Measurements from ENCODE around the gene BRINP3. TPM values are rescaled to one million over a fixed set of nuclear protein-coding genes. Genes with fewer than 3 reads are reported as not detected.

BRINP3 gene
- total RNA-seq, 2 donors from 2014 or later, result not detected

- no peaks in the 10 kb centered on the region for H3K4me1 ChIP-seq (ENCODE audit: control insufficient read depth, insufficient read depth, low read length)
- H3K27ac ChIP-seq (ENCODE audit: low read depth, low read length), result no peak overlapping the region
- WGBS, 2 experiments (ENCODE audit: insufficient coverage in 1 of 2, insufficient read length in 1 of 2), result no CpG with 5 or more reads among the region's 2 CpGs
- H3K9me3 Mint-ChIP-seq, result no peaks in the 10 kb centered on the region
- H3K36me3 Mint-ChIP-seq (ENCODE audit: low read depth), result no peaks in the 10 kb centered on the region
- H3K27me3 ChIP-seq (ENCODE audit: control insufficient read depth, insufficient read depth, low read length, poor library complexity, severe bottlenecking), result no peaks in the 10 kb centered on the region
- H3K4me3 Mint-ChIP-seq, result no peak overlapping the region
- H3K27me3 Mint-ChIP-seq (ENCODE audit: insufficient read depth), result no peaks in the 10 kb centered on the region
- no peaks in the 10 kb centered on the region for H3K36me3 ChIP-seq (ENCODE audit: control insufficient read depth, insufficient read depth, low read length)
- no peaks in the 10 kb centered on the region for H3K9me3 ChIP-seq (ENCODE audit: control insufficient read depth, low read length)
- H3K4me1 Mint-ChIP-seq, result no peaks in the 10 kb centered on the region
- no peak for DNase-seq
- TF ChIP-seq, protein P1, sequence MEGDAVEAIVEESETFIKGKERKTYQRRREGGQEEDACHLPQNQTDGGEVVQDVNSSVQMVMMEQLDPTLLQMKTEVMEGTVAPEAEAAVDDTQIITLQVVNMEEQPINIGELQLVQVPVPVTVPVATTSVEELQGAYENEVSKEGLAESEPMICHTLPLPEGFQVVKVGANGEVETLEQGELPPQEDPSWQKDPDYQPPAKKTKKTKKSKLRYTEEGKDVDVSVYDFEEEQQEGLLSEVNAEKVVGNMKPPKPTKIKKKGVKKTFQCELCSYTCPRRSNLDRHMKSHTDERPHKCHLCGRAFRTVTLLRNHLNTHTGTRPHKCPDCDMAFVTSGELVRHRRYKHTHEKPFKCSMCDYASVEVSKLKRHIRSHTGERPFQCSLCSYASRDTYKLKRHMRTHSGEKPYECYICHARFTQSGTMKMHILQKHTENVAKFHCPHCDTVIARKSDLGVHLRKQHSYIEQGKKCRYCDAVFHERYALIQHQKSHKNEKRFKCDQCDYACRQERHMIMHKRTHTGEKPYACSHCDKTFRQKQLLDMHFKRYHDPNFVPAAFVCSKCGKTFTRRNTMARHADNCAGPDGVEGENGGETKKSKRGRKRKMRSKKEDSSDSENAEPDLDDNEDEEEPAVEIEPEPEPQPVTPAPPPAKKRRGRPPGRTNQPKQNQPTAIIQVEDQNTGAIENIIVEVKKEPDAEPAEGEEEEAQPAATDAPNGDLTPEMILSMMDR (conservative IDR thresholded peaks at IDR 0.05), result no peak
- H3K9ac ChIP-seq (ENCODE audit: extremely low read depth, low read length, poor library complexity, severe bottlenecking), result no peak overlapping the region
- H3K27ac Mint-ChIP-seq, result no peak overlapping the region
- no peak overlapping the region for H3K4me3 ChIP-seq (ENCODE audit: low read length)
These were observed 187.8 kb downstream of the BRINP3 start for GRCh38 chr1:190289897-190290296.

- no peaks in the 10 kb centered on the region for H3K36me3 Mint-ChIP-seq (ENCODE audit: low read depth)
- no peaks in the 10 kb centered on the region for H3K27me3 ChIP-seq (ENCODE audit: control insufficient read depth, insufficient read depth, low read length, poor library complexity, severe bottlenecking)
- H3K9me3 ChIP-seq (ENCODE audit: control insufficient read depth, low read length), result no peaks in the 10 kb centered on the region
- no peaks in the 10 kb centered on the region for H3K36me3 ChIP-seq (ENCODE audit: control insufficient read depth, insufficient read depth, low read length)
- DNase-seq, result no peak
- TF ChIP-seq, protein P1 (conservative IDR thresholded peaks at IDR 0.05), result no peak
- no peaks in the 10 kb centered on the region for H3K4me1 ChIP-seq (ENCODE audit: control insufficient read depth, insufficient read depth, low read length)
- no peaks in the 10 kb centered on the region for H3K4me1 Mint-ChIP-seq
- no peaks in the 10 kb centered on the region for H3K9me3 Mint-ChIP-seq
- H3K4me3 Mint-ChIP-seq, result no peak overlapping the region
- H3K27me3 Mint-ChIP-seq (ENCODE audit: insufficient read depth), result no peaks in the 10 kb centered on the region
- WGBS, 2 experiments (ENCODE audit: insufficient coverage in 1 of 2, insufficient read length in 1 of 2), result 60 to 87% methylated on average over 1 of the region's 1 CpG
- H3K4me3 ChIP-seq (ENCODE audit: low read length), result no peak overlapping the region
- H3K9ac ChIP-seq (ENCODE audit: extremely low read depth, low read length, poor library complexity, severe bottlenecking), result no peak overlapping the region
- no peak overlapping the region for H3K27ac ChIP-seq (ENCODE audit: low read depth, low read length)
- H3K27ac Mint-ChIP-seq, result no peak overlapping the region
These were observed 191.6 kb downstream of the BRINP3 start for GRCh38 chr1:190286111-190286510.

DNA sequence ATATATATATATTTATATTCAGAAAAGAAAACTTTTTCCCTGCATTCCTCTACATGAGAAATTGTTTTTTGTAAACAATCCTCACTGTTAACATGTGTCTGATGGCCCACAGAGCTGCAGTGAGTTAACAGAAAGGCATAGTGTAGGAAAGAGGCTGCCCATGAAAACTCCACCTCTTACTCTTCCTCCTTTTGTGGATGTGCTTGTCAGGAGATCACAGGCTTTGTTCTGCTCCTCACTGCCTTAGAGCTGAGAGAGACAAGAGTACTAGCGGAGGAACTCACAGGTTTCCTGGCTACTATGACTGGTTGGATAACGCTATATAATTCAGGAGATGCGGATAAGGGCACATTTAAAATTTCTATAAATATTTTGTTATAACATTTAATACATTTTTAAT, 200.6 kb downstream of the BRINP3 start:
- no peaks in the 10 kb centered on the region for H3K27me3 ChIP-seq (ENCODE audit: control insufficient read depth, insufficient read depth, low read length, poor library complexity, severe bottlenecking)
- no peak overlapping the region for H3K9ac ChIP-seq (ENCODE audit: extremely low read depth, low read length, poor library complexity, severe bottlenecking)
- no peaks in the 10 kb centered on the region for H3K4me1 Mint-ChIP-seq
- H3K9me3 ChIP-seq (ENCODE audit: control insufficient read depth, low read length), result no peaks in the 10 kb centered on the region
- no peaks in the 10 kb centered on the region for H3K36me3 ChIP-seq (ENCODE audit: control insufficient read depth, insufficient read depth, low read length)
- H3K4me1 ChIP-seq (ENCODE audit: control insufficient read depth, insufficient read depth, low read length), result no peaks in the 10 kb centered on the region
- no peaks in the 10 kb centered on the region for H3K27me3 Mint-ChIP-seq (ENCODE audit: insufficient read depth)
- H3K27ac ChIP-seq (ENCODE audit: low read depth, low read length), result no peak overlapping the region
- no peaks in the 10 kb centered on the region for H3K36me3 Mint-ChIP-seq (ENCODE audit: low read depth)
- H3K9me3 Mint-ChIP-seq, result no peaks in the 10 kb centered on the region
- H3K4me3 Mint-ChIP-seq, result no peak overlapping the region
- no peak overlapping the region for H3K4me3 ChIP-seq (ENCODE audit: low read length)
- 84% methylated on average over 1 of the region's 3 CpGs; no CpG with 5 or more reads in 1 of the 2 experiments for WGBS, 2 experiments (ENCODE audit: insufficient coverage in 1 of 2, insufficient read length in 1 of 2)
- H3K27ac Mint-ChIP-seq, result no peak overlapping the region
- TF ChIP-seq, protein P1 (conservative IDR thresholded peaks at IDR 0.05), result no peak
- no peak for DNase-seq
